Astrocyte (in vitro differentiated cells and primary cell): Measurements from ENCODE around the gene CNTN5.

Source experiments
- CTCF ChIP-seq: IDR thresholded peaks from 2 replicates; pipeline ENCODE4 v1.5.1; 2011; ENCODE audit warnings: low read depth, mild to moderate bottlenecking, inconsistent platforms, low read length, moderate library complexity; ENCODE audit not compliant: insufficient read depth
- EZH2 ChIP-seq: IDR thresholded peaks from 2 replicates; pipeline ENCODE4 v1.6.1; 2012; ENCODE audit warnings: mild to moderate bottlenecking, low read length, inconsistent platforms; ENCODE audit not compliant: insufficient read depth

GRCh38 chr11:99979042-99979441 is 958.3 kb downstream of the CNTN5 start:
- no peak for TF ChIP-seq CTCF
- TF ChIP-seq EZH2 = no peak
